ENCODE measurements around the gene FHAD1. TPM values are rescaled to one million over a fixed set of nuclear protein-coding genes. Genes with fewer than 3 reads are reported as not detected.

FHAD1 gene
- total and polyA plus RNA-seq, 4 donors: under 0.01 to 0.13 (median 0.05) TPM; not detected in 1

GRCh38 chr1:15352128-15352957 is 105.3 kb downstream of the FHAD1 start:
- Histone ChIP-seq H3K9me3 (ENCODE audit: control insufficient read depth in 4 of 4, low read length in 3 of 4) (no peaks in the 10 kb centered on the region), H3K9ac (ENCODE audit: low read depth in 1 of 2, low read length in 2 of 2) (no peak overlapping the region), H3K27ac (ENCODE audit: low read depth in 1 of 2, low read length in 2 of 2) (no peak overlapping the region), H3K4me3 (ENCODE audit: low read depth in 1 of 3, low read length in 3 of 3) (no peak overlapping the region), H3K4me1 (ENCODE audit: control insufficient read depth in 4 of 4, insufficient read depth in 4 of 4, low read length in 3 of 4) (no peaks in the 10 kb centered on the region), H3K36me3 (ENCODE audit: control insufficient read depth in 4 of 4, insufficient read depth in 3 of 4, low read depth in 1 of 4, low read length in 3 of 4) (no peaks in the 10 kb centered on the region), H3K27me3 (ENCODE audit: control insufficient read depth in 4 of 4, insufficient read depth in 4 of 4, low read length in 3 of 4) (no peaks in the 10 kb centered on the region)
- DNase-seq (ENCODE audit: low spot score): no peak
- no peak for TF ChIP-seq TAF1 (conservative IDR thresholded peaks at IDR 0.05)
- TF ChIP-seq CTCF (IDR thresholded peaks at IDR 0.05; ENCODE audit: low read depth, low read length, missing input control): no peak
- TF ChIP-seq JUND (IDR thresholded peaks at IDR 0.05): peak; percentile 42 to 50
- TF ChIP-seq, protein P1, sequence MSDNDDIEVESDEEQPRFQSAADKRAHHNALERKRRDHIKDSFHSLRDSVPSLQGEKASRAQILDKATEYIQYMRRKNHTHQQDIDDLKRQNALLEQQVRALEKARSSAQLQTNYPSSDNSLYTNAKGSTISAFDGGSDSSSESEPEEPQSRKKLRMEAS (IDR thresholded peaks at IDR 0.05): no peak
- 76% methylated on average over 12 of the region's 12 CpGs for WGBS

- no peak for TF ChIP-seq NR2F2 (IDR thresholded peaks at IDR 0.05)
- no peak for TF ChIP-seq ZBTB33 (IDR thresholded peaks at IDR 0.05)
- TF ChIP-seq RAD21 (IDR thresholded peaks at IDR 0.05): no peak
- no peak for TF ChIP-seq CTCF (IDR thresholded peaks at IDR 0.05; ENCODE audit: low read depth, low read length, missing input control)
- TF ChIP-seq EGR1 (IDR thresholded peaks at IDR 0.05; ENCODE audit: low read depth in 2 of 2): no peak
- TF ChIP-seq RXRA (IDR thresholded peaks at IDR 0.05): no peak
- no peak for TF ChIP-seq YY1 (IDR thresholded peaks at IDR 0.05)
- TF ChIP-seq, protein P2, sequence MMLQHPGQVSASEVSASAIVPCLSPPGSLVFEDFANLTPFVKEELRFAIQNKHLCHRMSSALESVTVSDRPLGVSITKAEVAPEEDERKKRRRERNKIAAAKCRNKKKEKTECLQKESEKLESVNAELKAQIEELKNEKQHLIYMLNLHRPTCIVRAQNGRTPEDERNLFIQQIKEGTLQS (IDR thresholded peaks at IDR 0.05): no peak
- no peak for TF ChIP-seq HNF4G (IDR thresholded peaks at IDR 0.05)
- TF ChIP-seq, protein P1 (IDR thresholded peaks at IDR 0.05): no peak
- no peak for TF ChIP-seq JUND (IDR thresholded peaks at IDR 0.05)
- Histone ChIP-seq H3K27ac (ENCODE audit: low read depth in 1 of 2, low read length in 2 of 2) (no peak overlapping the region), H3K36me3 (ENCODE audit: control insufficient read depth in 4 of 4, insufficient read depth in 3 of 4, low read depth in 1 of 4, low read length in 3 of 4) (no peaks in the 10 kb centered on the region), H3K9me3 (ENCODE audit: control insufficient read depth in 4 of 4, low read length in 3 of 4) (no peaks in the 10 kb centered on the region), H3K4me3 (ENCODE audit: low read depth in 1 of 3, low read length in 3 of 3) (no peak overlapping the region), H3K9ac (ENCODE audit: low read depth in 1 of 2, low read length in 2 of 2) (no peak overlapping the region), H3K27me3 (ENCODE audit: control insufficient read depth in 4 of 4, insufficient read depth in 4 of 4, low read length in 3 of 4) (no peaks in the 10 kb centered on the region), H3K4me1 (ENCODE audit: control insufficient read depth in 4 of 4, insufficient read depth in 4 of 4, low read length in 3 of 4) (no peaks in the 10 kb centered on the region)
- no peak for DNase-seq (ENCODE audit: low spot score)
- 80% methylated on average over 11 of the region's 11 CpGs for WGBS
Measured at GRCh38 chr1:15353839-15354579, 107.0 kb downstream of the FHAD1 start.

All from liver (tissue), 9 donors.